ENCODE measurements around the gene BMP2K.

DNA sequence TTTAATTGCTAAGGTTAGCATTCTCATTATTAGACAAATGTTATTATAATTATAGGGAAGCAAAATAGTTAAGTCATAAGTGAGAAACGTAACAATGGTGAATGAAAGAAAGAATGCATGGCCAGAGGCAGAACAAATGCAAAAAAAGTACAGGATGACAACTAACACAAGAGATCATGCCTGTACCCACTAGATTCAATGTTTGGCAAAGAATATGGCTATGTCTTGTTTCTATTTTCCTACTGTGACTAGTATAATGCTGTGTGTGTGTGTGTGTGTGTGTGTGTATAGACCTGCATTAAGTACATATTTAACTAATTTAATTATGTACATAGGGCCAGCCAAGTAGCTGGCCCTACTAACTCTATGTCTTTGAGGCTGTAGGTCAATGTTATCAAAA lies 12.9 kb upstream of the BMP2K start:
- TF ChIP-seq, protein P1, sequence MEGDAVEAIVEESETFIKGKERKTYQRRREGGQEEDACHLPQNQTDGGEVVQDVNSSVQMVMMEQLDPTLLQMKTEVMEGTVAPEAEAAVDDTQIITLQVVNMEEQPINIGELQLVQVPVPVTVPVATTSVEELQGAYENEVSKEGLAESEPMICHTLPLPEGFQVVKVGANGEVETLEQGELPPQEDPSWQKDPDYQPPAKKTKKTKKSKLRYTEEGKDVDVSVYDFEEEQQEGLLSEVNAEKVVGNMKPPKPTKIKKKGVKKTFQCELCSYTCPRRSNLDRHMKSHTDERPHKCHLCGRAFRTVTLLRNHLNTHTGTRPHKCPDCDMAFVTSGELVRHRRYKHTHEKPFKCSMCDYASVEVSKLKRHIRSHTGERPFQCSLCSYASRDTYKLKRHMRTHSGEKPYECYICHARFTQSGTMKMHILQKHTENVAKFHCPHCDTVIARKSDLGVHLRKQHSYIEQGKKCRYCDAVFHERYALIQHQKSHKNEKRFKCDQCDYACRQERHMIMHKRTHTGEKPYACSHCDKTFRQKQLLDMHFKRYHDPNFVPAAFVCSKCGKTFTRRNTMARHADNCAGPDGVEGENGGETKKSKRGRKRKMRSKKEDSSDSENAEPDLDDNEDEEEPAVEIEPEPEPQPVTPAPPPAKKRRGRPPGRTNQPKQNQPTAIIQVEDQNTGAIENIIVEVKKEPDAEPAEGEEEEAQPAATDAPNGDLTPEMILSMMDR (IDR thresholded peaks at IDR 0.05): no peak
- no peak for TF ChIP-seq POLR2A (IDR thresholded peaks at IDR 0.05)

Measured in testis (tissue), 2 donors.